Measurements from ENCODE around the gene SMDT1. TPM values are rescaled to one million over a fixed set of nuclear protein-coding genes. Genes with fewer than 3 reads are reported as not detected.

SMDT1 gene
- total and polyA plus RNA-seq, 9 of the 15 experiments (the other 6 are each of a cell fraction or from before 2014, with no cell fraction given) = 7.9 to 65.2 (median 14.3) TPM

- Histone ChIP-seq H3K9ac (ENCODE audit: insufficient read depth in 1 of 2, low read depth in 2 of 2, low read length in 2 of 2) (no peak overlapping the region), H2AFZ (ENCODE audit: low read depth, low read length) (no peak overlapping the region), H3K36me3 (ENCODE audit: control insufficient read depth, insufficient read depth, low read length) (peaks cover 45% of the 10 kb centered on the region; the same call in 2 of the 3 replicates), H3K27ac (ENCODE audit: extremely low read depth, low read depth, low read length) (no peak overlapping the region), H3K79me2 (ENCODE audit: control insufficient read depth, insufficient read depth, low read length) (peaks cover 19% of the 10 kb centered on the region), H4K20me1 (replicated peaks; ENCODE audit: control insufficient read depth, insufficient read depth, low read length) (no peaks in the 10 kb centered on the region), H3K4me3 (no peak overlapping the region), H3K4me1 (replicated peaks in 1 of 2; ENCODE audit: control insufficient read depth in 2 of 2, insufficient read depth in 2 of 2, low read length in 2 of 2) (peaks cover 16 to 24% of the 10 kb centered on the region in 2 experiments; a peak in 4 of 5 replicates), H3K9me1 (ENCODE audit: control insufficient read depth, insufficient read depth, low read length) (peaks cover 2% of the 10 kb centered on the region), H3K9me3 (replicated peaks; ENCODE audit: control insufficient read depth, insufficient read depth, low read depth, low read length) (no peaks in the 10 kb centered on the region; the same call in 1 of the 2 replicates), H3K27me3 (ENCODE audit: control insufficient read depth in 2 of 2, insufficient read depth in 2 of 2, low read length in 2 of 2) (no peaks in the 10 kb centered on the region), H3K4me2 (ENCODE audit: insufficient read depth, low read length) (no peak overlapping the region)
- FAIRE-seq (no peak), ATAC-seq (no peak), DNase-seq (ENCODE audit: extremely low read depth in 1 of 4, low spot score in 3 of 4) (no peak)
- BruUV-seq (replicated peaks) = no TSS peak
- TF ChIP-seq ARID2 (IDR thresholded peaks at IDR 0.05) (no peak), GABPB1 (CRISPR knock-in tag; IDR thresholded peaks at IDR 0.05) (no peak), SRSF9 (IDR thresholded peaks at IDR 0.05; ENCODE audit: borderline replicate concordance, low read depth, low read length) (no peak), DEAF1 (CRISPR knock-in tag; IDR thresholded peaks at IDR 0.05) (no peak), ZNF398 (CRISPR knock-in tag; IDR thresholded peaks at IDR 0.05) (no peak), CHD7 (IDR thresholded peaks at IDR 0.05; ENCODE audit: low read depth, low read length) (no peak), KAT7 (CRISPR knock-in tag; IDR thresholded peaks at IDR 0.05; ENCODE audit: borderline replicate concordance) (no peak)
- intact Hi-C loops (cut with micrococcal nuclease) = no loop called here
- POLR2A ChIA-PET = no interaction called here
- CTCF ChIA-PET (ENCODE audit: low intra/inter-chr PET ratio) = no interaction called here
- in situ Hi-C loops (cut with MboI) = no loop called here
- WGBS (ENCODE audit: insufficient coverage, low coverage, missing lambda C conversion rate) = 94% methylated on average over 5 of the region's 7 CpGs
Measured at GRCh38 chr22:42066126-42066761, 13.3 kb upstream of the SMDT1 start.

Measured in K562 (cell line).